ENCODE data around the gene SPNS1.
"Not testable (repeated sequence)": the region's sequence is repeated elsewhere in the genome, so short reads cannot be mapped to it uniquely, and the experiment has no call there.

SPNS1 gene

GRCh38 chr16:28958216-28958615 is 16.4 kb upstream of the SPNS1 start:
- in situ Hi-C loops (cut with MboI; ENCODE audit: low sequenced_read_pairs): no loop called here

GRCh38 chr16:28958836-28959235 is 15.7 kb upstream of the SPNS1 start:
- in situ Hi-C loops (cut with MboI; ENCODE audit: low sequenced_read_pairs): no loop called here

DNA sequence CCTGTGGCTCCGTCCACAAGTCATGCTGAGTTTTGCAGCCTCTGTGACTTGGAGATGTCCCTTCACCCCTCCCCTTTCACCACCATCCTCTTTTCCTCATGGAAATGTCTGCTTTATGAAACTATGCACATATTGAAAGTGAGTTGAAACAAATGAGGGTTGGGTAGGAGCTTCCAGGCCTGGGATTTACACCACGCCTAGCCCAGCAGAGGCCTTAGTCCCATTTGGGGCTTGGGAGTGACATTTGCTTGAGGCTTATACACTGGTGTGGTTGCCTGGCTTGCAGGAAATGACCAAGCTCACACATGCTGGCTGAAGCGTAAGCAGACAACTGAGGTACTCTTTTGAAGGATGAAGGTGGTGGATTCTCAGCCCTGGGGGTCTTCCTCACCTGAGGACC is 10.5 kb upstream of the SPNS1 start:
- in situ Hi-C loops (cut with MboI; ENCODE audit: low sequenced_read_pairs): no loop called here

- in situ Hi-C loops (cut with MboI; ENCODE audit: low sequenced_read_pairs): no loop called here
Measured at GRCh38 chr16:28964496-28964895, 10.1 kb upstream of the SPNS1 start.

GRCh38 chr16:28967156-28967555 is 7.4 kb upstream of the SPNS1 start:
- in situ Hi-C loops (cut with MboI; ENCODE audit: low sequenced_read_pairs): no loop called here

- in situ Hi-C loops (cut with MboI; ENCODE audit: low sequenced_read_pairs): not testable (repeated sequence)
Measured at GRCh38 chr16:28969696-28970095, 4.9 kb upstream of the SPNS1 start.

DNA sequence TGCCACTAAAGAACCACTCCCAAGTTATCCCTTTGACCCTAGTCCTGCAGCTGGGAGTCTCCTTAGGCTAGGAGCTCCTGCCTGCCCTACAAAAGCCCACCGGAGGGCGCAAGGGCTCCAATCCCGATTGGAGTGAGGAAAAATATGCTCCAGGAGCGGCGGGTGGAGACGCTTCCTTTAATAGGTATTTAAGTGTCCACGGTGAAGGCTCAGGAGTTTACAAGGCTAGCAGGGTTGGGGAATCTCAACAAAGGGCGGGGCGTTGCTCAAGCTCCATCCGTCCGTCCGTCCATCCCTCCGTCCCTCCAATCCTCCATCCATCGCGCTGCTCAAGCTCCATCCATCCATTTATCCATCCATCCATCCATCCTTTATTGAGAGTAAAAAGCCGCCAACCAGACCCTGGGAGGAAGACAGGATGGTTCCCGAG is 556 bp upstream of the SPNS1 start:
- in situ Hi-C loops (cut with MboI; ENCODE audit: low sequenced_read_pairs): no loop called here

- in situ Hi-C loops (cut with MboI; ENCODE audit: low sequenced_read_pairs): no loop called here
Measured at GRCh38 chr16:28975158-28975599, 601 bp downstream of the SPNS1 start.

DNA sequence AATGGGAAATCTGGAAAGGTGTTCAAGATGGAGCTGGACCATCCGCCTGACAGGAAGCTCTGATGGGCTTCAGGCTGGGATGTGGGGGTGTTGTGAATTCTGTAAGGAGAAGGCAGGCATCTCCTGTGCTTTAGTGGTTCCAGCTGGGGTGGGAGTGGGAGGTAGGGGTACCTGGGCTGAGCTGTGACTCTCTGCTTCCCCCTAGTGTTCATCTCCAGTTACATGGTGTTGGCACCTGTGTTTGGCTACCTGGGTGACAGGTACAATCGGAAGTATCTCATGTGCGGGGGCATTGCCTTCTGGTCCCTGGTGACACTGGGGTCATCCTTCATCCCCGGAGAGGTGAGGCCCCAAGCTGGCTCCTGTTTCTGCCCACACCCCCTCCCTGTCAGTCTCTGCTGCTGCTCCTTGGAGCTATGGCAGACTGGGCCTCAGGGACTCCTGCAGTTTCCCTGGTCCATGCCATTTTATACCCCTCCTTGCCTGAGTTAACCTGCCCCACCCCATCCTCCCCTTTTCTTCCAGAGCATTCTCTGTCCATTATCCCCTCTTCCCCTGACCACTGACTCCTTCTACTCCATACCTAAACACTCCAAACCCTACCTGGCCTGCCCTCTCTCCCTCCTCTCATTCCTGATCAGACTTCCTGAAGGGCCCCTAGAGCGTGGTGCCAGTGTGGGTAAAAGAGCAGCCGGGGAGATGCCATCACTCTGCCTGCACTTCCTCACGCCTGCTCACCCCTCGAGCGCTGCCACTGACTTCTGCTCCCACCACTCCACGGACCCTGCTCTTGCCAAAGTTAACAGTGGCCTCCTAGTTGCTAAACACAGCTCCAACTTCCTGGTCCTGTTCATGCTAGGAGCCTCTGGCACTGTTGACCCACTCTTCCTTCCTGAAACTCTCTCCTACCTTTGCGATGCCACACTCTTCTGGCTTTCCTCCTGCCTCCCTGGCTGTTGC is 3.4 kb downstream of the SPNS1 start:
- in situ Hi-C loops (cut with MboI; ENCODE audit: low sequenced_read_pairs): no loop called here

- in situ Hi-C loops (cut with MboI; ENCODE audit: low sequenced_read_pairs): not testable (repeated sequence)
Measured at GRCh38 chr16:28980330-28980729, 5.8 kb downstream of the SPNS1 start.

- in situ Hi-C loops (cut with MboI; ENCODE audit: low sequenced_read_pairs): no loop called here
Measured at GRCh38 chr16:28980929-28981328, 6.4 kb downstream of the SPNS1 start.

- in situ Hi-C loops (cut with MboI; ENCODE audit: low sequenced_read_pairs): no loop called here
Measured at GRCh38 chr16:28981517-28981916, 6.9 kb downstream of the SPNS1 start.

- in situ Hi-C loops (cut with MboI; ENCODE audit: low sequenced_read_pairs): no loop called here
Measured at GRCh38 chr16:28982418-28982817, 7.8 kb downstream of the SPNS1 start.

DNA sequence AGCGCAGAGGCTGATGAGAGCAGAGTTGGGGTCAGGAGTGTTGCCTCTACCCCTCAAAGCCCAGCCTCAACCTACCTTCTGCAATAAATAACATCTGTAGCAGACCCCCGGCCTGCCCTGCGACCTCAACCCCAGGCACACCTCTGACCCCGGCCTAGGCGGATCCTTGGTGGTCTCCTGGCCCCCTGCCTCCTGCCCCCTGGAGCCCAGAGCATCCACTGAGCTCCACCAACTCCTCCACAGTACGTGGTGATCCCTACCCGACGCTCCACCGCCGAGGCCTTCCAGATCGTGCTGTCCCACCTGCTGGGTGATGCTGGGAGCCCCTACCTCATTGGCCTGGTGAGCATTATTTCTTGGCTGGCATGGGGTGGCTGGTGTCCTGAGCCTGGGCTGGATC is 8.4 kb downstream of the SPNS1 start:
- in situ Hi-C loops (cut with MboI; ENCODE audit: low sequenced_read_pairs): no loop called here

- in situ Hi-C loops (cut with MboI; ENCODE audit: low sequenced_read_pairs): no loop called here
Measured at GRCh38 chr16:28983644-28984043, 9.1 kb downstream of the SPNS1 start.

DNA sequence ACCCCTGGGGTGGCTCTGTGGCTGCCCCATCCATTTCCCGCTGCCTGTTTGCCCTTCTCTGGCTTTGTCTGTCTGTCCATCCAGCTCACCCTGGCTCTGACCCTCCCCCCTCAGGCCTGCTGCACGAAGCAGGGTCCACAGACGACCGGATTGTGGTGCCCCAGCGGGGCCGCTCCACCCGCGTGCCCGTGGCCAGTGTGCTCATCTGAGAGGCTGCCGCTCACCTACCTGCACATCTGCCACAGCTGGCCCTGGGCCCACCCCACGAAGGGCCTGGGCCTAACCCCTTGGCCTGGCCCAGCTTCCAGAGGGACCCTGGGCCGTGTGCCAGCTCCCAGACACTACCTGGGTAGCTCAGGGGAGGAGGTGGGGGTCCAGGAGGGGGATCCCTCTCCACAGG is 9.5 kb downstream of the SPNS1 start:
- in situ Hi-C loops (cut with MboI; ENCODE audit: low sequenced_read_pairs): no loop called here

DNA sequence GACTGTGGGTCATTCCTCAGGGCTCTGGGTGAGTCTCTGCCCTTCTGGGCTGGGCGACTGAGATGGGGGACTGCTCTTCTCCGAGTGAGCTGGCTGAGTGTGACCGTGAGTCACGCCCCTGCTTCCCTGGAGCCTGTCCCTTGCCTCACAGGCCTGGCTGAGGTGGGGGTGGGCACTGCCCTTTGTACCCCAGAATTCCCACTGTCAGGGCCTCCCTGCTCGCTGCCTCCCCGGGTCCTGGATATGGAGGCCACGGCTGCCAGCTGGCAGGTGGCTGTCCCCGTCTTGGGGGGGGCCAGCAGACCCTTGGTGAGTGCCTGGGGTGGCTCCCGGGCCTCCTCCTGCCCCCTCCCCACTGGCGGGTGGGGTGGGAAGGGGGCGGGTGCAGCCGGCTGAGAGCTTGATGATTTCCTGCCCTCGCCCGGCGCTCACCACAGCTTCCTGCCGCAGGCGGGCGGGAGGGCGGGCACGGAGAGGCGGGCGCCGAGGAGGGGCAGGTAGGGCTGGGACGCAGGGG is 10.1 kb downstream of the SPNS1 start, which contains the start of gene LAT:
TSS of gene LAT (plus strand) at position 434 of the 517 bp plus-strand sequence. CDS start 366 bp downstream, outside the sequence.
- in situ Hi-C loops (cut with MboI; ENCODE audit: low sequenced_read_pairs): no loop called here

GRCh38 chr16:28985211-28986041 is 10.8 kb downstream of the SPNS1 start:
- in situ Hi-C loops (cut with MboI; ENCODE audit: low sequenced_read_pairs): no loop called here

GRCh38 chr16:28986046-28986445 is 11.5 kb downstream of the SPNS1 start:
- in situ Hi-C loops (cut with MboI; ENCODE audit: low sequenced_read_pairs): no loop called here

- in situ Hi-C loops (cut with MboI; ENCODE audit: low sequenced_read_pairs): no loop called here
Measured at GRCh38 chr16:28986492-28986891, 11.9 kb downstream of the SPNS1 start.

DNA sequence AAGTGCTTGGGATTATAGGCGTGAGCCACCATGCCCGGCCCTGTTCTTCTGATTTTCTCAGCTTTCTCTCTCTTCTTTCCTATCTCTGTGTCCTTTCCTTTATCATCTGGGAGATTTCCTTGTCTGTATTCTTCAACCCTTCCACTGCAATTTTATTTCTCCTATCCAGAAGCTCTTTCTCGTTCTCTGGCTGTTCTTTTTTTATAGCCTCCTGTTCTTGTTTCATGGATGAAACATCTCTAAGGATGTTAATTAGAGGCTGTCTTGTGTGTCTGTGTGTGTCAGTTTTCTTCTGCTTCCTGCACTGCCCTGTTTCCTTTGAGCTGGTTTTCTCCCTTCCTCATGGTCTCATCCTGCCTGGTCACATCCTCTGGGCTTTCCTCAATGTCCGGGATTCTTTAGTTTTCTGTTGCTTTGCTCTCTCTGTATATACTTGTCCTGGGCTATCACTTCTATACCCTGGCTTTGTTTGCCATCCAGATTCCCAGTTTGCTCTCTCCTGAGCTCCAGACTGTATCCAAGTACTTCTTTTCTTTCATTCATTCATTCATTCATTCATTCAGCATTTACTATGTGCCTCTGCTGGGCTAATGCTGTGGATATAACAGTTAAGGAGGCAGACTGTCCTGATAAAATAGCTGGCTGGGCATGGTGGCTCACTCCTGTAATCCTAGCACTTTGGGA is 12.7 kb downstream of the SPNS1 start:
- in situ Hi-C loops (cut with MboI; ENCODE audit: low sequenced_read_pairs): no loop called here

All from HL-60/S4 treated with retinoic acid at 250 ng/mL for 4 days and 3 days (cell line).